CD4-positive, CD25-positive, alpha-beta regulatory T cell (primary cell): Measurements from ENCODE around the gene PGAM5. TPM values are rescaled to one million over a fixed set of nuclear protein-coding genes. Genes with fewer than 3 reads are reported as not detected.

ENCODE experiments used
- polyA plus RNA-seq, 4 donors: library from polyadenylated mRNA; unstranded; fragments of 300-500 nt; fragmentation: Illumina TruSeq; gene quantifications; one replicate each; pipeline ENCODE4 v1.2.3, GENCODE V29; 2021
- total RNA-seq: library from RNA; stranded (reverse); gene quantifications from one replicate; pipeline ENCODE4 v1.2.3, GENCODE V29; 2022

PGAM5 gene
- total and polyA plus RNA-seq, 5 donors from 2014 or later = 17.5 to 25.3 (median 19.4) TPM

Other genes with a start within 250 kb of the PGAM5 start
- 94.6 TPM for gene FBRSL1, start 220.7 kb upstream of the PGAM5 start, total RNA-seq
- under 1 TPM; 0.16 to 0.78 (median 0.31) TPM for gene FBRSL1, start 220.7 kb upstream of the PGAM5 start, polyA plus RNA-seq
- gene LRCOL1, start 100.3 kb upstream of the PGAM5 start, total RNA-seq = not detected
- gene LRCOL1, start 100.3 kb upstream of the PGAM5 start, polyA plus RNA-seq = not detected
- gene P2RX2, start 92.1 kb upstream of the PGAM5 start, total RNA-seq = not detected
- not detected for gene P2RX2, start 92.1 kb upstream of the PGAM5 start, polyA plus RNA-seq
- 51.1 TPM for gene POLE, start 23.5 kb upstream of the PGAM5 start, total RNA-seq
- gene POLE, start 23.5 kb upstream of the PGAM5 start, polyA plus RNA-seq = 1 to 10 TPM; 2.4 to 4.1 (median 3.3) TPM
- gene PXMP2, start 23.3 kb upstream of the PGAM5 start, total RNA-seq = 3.5 TPM
- 10 to 100 TPM; 12.6 to 20.3 (median 16.3) TPM for gene PXMP2, start 23.3 kb upstream of the PGAM5 start, polyA plus RNA-seq
- 91.6 TPM for gene ANKLE2, start 51.0 kb downstream of the PGAM5 start, total RNA-seq
- gene ANKLE2, start 51.0 kb downstream of the PGAM5 start, polyA plus RNA-seq = 10 to 100 TPM; 20.5 to 25.9 (median 25.3) TPM
- 46.4 TPM for gene GOLGA3, start 118.0 kb downstream of the PGAM5 start, total RNA-seq
- gene GOLGA3, start 118.0 kb downstream of the PGAM5 start, polyA plus RNA-seq = 1 to 10 TPM; 2.0 to 7.8 (median 3.6) TPM
- 118 TPM for gene CHFR, start 176.8 kb downstream of the PGAM5 start, total RNA-seq
- 10 to 100 TPM; 24.3 to 43.3 (median 37.4) TPM for gene CHFR, start 176.8 kb downstream of the PGAM5 start, polyA plus RNA-seq
- 3.1 TPM for gene ZNF605, start 245.5 kb downstream of the PGAM5 start, total RNA-seq
- 1 to 10 TPM in 3 of 4 donors, under 1 TPM in 1; 0.83 to 2.6 (median 1.7) TPM for gene ZNF605, start 245.5 kb downstream of the PGAM5 start, polyA plus RNA-seq